PFSK-1 (cell line): ENCODE data around the gene MYO16.

ENCODE experiments used
- FOXP2 ChIP-seq: optimal IDR thresholded peaks from 2 replicates; pipeline ENCODE3; 2011; ENCODE audit warnings: borderline replicate concordance, control low read depth, inconsistent platforms; ENCODE audit not compliant: insufficient read depth; ENCODE audit errors: extremely low read length, extremely low read depth
- POLR2AphosphoS5 ChIP-seq: IDR thresholded peaks from 2 replicates; pipeline ENCODE4 v1.6.1; 2012; ENCODE audit warnings: low read depth, mild to moderate bottlenecking, control low read depth, low read length, moderate library complexity
- SIN3A ChIP-seq: IDR thresholded peaks from 2 replicates; pipeline ENCODE4 v1.6.1; 2012; ENCODE audit warnings: mild to moderate bottlenecking, low read length, moderate library complexity, borderline replicate concordance; ENCODE audit not compliant: insufficient read depth
- TAF1 ChIP-seq: IDR thresholded peaks from 2 replicates; pipeline ENCODE4 v1.6.1; 2012; ENCODE audit warnings: low read length, control low read depth, borderline replicate concordance; ENCODE audit not compliant: insufficient read depth
- TF ChIP-seq, protein P1 (sequence below), 2 experiments: IDR thresholded peaks; 2 replicates each; pipeline versions ENCODE4 v1.6.1 to v1.8.0; 2011 to 2012; ENCODE audit warnings: low read depth in 2 of 2, low read length in 2 of 2, control low read depth in 1 of 2, inconsistent platforms in 1 of 2, mild to moderate bottlenecking in 1 of 2, moderate library complexity in 1 of 2; ENCODE audit not compliant: insufficient read depth in 1 of 2

The MYO16 gene

DNA sequence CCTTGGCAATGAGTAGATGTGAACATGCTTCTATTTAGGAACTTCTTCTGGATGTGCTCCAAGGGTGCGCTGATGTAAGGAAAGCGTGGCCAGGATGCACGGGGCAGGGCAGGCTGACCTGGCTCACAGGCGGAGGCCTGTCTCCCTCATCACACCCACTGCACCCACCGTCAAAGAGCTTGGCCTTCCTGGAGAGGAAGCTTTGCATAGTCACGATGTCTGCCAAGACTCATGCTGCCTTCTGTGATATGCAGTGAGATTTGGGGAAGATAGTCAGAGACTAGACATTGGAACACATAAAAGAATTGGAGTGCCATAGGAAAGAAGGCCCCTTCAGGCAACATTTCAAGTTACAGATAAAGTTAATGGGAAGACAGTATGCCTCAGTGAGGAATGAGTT lies 82.0 kb downstream of the MYO16 start:
- TF ChIP-seq FOXP2, result no peak
- TF ChIP-seq SIN3A, result no peak
- TF ChIP-seq TAF1, result no peak
- no peak for TF ChIP-seq POLR2AphosphoS5
- TF ChIP-seq, protein P1, sequence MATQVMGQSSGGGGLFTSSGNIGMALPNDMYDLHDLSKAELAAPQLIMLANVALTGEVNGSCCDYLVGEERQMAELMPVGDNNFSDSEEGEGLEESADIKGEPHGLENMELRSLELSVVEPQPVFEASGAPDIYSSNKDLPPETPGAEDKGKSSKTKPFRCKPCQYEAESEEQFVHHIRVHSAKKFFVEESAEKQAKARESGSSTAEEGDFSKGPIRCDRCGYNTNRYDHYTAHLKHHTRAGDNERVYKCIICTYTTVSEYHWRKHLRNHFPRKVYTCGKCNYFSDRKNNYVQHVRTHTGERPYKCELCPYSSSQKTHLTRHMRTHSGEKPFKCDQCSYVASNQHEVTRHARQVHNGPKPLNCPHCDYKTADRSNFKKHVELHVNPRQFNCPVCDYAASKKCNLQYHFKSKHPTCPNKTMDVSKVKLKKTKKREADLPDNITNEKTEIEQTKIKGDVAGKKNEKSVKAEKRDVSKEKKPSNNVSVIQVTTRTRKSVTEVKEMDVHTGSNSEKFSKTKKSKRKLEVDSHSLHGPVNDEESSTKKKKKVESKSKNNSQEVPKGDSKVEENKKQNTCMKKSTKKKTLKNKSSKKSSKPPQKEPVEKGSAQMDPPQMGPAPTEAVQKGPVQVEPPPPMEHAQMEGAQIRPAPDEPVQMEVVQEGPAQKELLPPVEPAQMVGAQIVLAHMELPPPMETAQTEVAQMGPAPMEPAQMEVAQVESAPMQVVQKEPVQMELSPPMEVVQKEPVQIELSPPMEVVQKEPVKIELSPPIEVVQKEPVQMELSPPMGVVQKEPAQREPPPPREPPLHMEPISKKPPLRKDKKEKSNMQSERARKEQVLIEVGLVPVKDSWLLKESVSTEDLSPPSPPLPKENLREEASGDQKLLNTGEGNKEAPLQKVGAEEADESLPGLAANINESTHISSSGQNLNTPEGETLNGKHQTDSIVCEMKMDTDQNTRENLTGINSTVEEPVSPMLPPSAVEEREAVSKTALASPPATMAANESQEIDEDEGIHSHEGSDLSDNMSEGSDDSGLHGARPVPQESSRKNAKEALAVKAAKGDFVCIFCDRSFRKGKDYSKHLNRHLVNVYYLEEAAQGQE (IDR thresholded peaks at IDR 0.05; ENCODE audit: insufficient read depth in 1 of 2, low read depth in 2 of 2, low read length in 2 of 2), result no peak

DNA sequence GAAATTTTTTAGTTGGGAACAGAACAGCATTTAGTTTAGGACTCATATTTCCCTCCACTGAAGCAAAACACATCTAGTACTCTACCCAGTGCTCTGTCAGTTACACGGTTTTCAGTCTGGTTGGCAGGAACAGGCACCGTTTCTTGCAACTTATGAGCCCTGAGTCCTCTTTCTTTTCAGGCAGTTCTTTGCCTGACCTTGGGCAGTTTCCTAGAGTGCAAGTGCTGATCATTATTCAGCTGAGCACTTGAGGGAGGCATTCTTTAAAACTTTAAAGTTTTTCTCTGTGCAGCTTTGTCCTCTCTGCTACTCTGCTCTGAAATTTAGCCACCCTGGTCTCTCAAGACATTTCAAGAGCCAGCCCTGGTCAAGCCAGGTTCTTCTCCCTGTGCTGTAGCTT lies 96.1 kb downstream of the MYO16 start:
- TF ChIP-seq, protein P1 (IDR thresholded peaks at IDR 0.05; ENCODE audit: insufficient read depth in 1 of 2, low read depth in 2 of 2, low read length in 2 of 2), result no peak
- TF ChIP-seq TAF1, result no peak
- no peak for TF ChIP-seq POLR2AphosphoS5
- no peak for TF ChIP-seq SIN3A
- no peak for TF ChIP-seq FOXP2

DNA sequence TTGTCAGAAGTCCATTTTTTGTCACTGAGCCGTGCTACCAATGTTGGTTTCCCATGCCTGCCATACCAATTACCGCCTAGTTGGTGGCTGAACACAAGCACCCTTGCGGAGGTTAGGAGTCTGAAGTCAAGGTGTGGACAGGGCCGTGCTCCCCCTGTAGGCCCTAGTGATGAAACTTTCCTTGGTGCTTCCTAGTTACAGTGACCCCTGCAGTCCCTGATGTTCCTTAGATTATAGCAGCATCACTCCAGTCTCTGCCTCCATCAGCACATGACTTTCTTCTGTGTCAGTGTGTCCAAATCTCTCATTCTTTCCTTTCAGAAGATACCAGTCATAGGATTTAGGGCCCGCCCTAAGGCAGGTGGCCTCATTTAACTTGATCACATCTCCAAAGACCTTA lies 99.0 kb downstream of the MYO16 start:
- TF ChIP-seq, protein P1 (IDR thresholded peaks at IDR 0.05; ENCODE audit: insufficient read depth in 1 of 2, low read depth in 2 of 2, low read length in 2 of 2), result no peak
- TF ChIP-seq SIN3A, result no peak
- TF ChIP-seq TAF1, result no peak

DNA sequence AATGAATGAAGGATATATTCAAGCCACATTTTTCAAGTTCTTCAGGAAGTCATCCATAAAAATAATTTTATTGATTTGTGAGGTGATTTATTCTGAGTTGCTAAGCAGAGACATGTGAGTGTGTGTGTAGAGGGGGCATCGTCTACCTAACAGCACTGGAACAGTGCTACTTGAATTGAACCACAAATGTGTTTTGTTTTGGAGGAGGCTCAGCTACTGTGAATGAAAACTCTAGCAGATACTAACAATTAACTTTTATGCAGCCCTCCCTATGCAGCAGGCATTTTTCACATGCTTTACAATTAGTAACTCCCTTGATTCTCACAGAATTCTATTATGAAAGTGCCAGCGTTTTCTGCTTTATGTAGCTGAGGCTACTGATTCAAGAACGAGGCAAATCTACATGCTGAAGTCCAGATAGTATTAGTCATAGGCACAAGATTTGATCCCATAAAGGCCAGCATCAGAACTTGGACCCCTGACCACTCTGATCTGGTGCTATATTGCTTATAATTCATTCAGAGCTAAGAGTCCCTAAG lies 103.7 kb downstream of the MYO16 start:
- TF ChIP-seq SIN3A, result no peak
- no peak for TF ChIP-seq POLR2AphosphoS5
- no peak for TF ChIP-seq FOXP2
- no peak for TF ChIP-seq TAF1
- TF ChIP-seq, protein P1 (IDR thresholded peaks at IDR 0.05; ENCODE audit: insufficient read depth in 1 of 2, low read depth in 2 of 2, low read length in 2 of 2), result no peak

DNA sequence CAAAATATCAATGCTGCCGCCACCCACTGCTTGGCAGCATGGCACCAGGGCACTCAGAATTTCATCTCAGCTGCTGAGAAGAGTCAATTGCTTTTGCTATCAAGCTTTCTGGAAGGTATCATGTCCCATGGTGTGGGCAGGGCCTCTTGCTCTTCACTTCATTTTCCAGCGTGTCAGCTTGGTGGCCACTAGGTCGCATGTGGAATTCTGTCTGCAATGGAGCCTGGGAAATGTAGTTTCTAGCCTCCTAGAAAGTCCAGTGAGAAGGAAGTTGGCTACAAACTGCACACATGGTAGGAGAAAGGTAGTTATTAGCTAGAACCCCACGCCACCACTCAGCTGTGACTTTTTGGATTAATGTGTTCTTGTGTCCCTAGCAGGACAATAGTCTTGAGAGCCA lies 105.3 kb downstream of the MYO16 start:
- TF ChIP-seq POLR2AphosphoS5 (no peak), TAF1 (no peak), SIN3A (no peak), FOXP2 (no peak)
- TF ChIP-seq, protein P1 (IDR thresholded peaks at IDR 0.05; ENCODE audit: insufficient read depth in 1 of 2, low read depth in 2 of 2, low read length in 2 of 2), result no peak
